Thoracic aorta endothelial cell (primary cell): Measurements from ENCODE around the gene NDUFS7. TPM values are rescaled to one million over a fixed set of nuclear protein-coding genes. Genes with fewer than 3 reads are reported as not detected.

ENCODE experiments used
- total RNA-seq: library from RNA; depleted of rRNA; stranded (reverse); fragments of >200 nt; gene quantifications from 2 replicates; pipeline ENCODE4 v1.2.3, GENCODE V29; 2012

Gene NDUFS7
- total RNA-seq = 48.8 and 60.9 TPM in 2 replicates

GRCh38 chr19:1383312-1384084, at the start of gene NDUFS7:
Gene NDUFS7 (plus strand): TSS chr19:1383907. CDS start chr19:1383927, 20 bp downstream.

GRCh38 chr19:1401138-1401888, 17.6 kb downstream of the NDUFS7 start, which contains the start of gene GAMT:
Gene GAMT (minus strand): TSS chr19:1401542. CDS start chr19:1401476, 66 bp downstream.

GRCh38 chr19:1407528-1408299, 24.0 kb downstream of the NDUFS7 start, which contains the start of gene DAZAP1:
Gene DAZAP1 (plus strand): TSS chr19:1407586. CDS start chr19:1407774, 188 bp downstream.

GRCh38 chr19:1438035-1438932, 54.6 kb downstream of the NDUFS7 start, which contains the start of gene RPS15:
Gene RPS15 (plus strand): TSS chr19:1438396. CDS start chr19:1438426, 30 bp downstream.

Other genes with a start within 250 kb of the NDUFS7 start
- 26.5 and 37.5 TPM in 2 replicates for gene SBNO2, start 209.6 kb upstream of the NDUFS7 start, total RNA-seq
- gene STK11, start 178.1 kb upstream of the NDUFS7 start, total RNA-seq = 68.5 and 75.7 TPM in 2 replicates
- gene CBARP, start 145.9 kb upstream of the NDUFS7 start, total RNA-seq = 3.1 and 3.8 TPM in 2 replicates
- gene ATP5F1D, start 142.2 kb upstream of the NDUFS7 start, total RNA-seq = 21.3 and 23.3 TPM in 2 replicates
- 20.2 and 22.2 TPM in 2 replicates for gene MIDN, start 135.3 kb upstream of the NDUFS7 start, total RNA-seq
- gene CIRBP, start 114.6 kb upstream of the NDUFS7 start, total RNA-seq = 129 and 154 TPM in 2 replicates
- 25.6 and 30.5 TPM in 2 replicates for gene FAM174C, start 108.4 kb upstream of the NDUFS7 start, total RNA-seq
- gene EFNA2, start 98.0 kb upstream of the NDUFS7 start, total RNA-seq = 0.27 TPM in 1 of 2 replicates, not detected in the other
- 15.6 and 15.7 TPM in 2 replicates for gene GAMT, start 17.6 kb downstream of the NDUFS7 start, total RNA-seq
- gene DAZAP1, start 23.7 kb downstream of the NDUFS7 start, total RNA-seq = 66.4 and 95.1 TPM in 2 replicates
- 638 and 737 TPM in 2 replicates for gene RPS15, start 54.5 kb downstream of the NDUFS7 start, total RNA-seq
- gene APC2, start 66.2 kb downstream of the NDUFS7 start, total RNA-seq = 0.07 and 0.13 TPM in 2 replicates
- gene C19orf25, start 95.3 kb downstream of the NDUFS7 start, total RNA-seq = 14.0 and 17.9 TPM in 2 replicates
- gene PCSK4, start 106.4 kb downstream of the NDUFS7 start, total RNA-seq = 1.1 and 1.3 TPM in 2 replicates
- gene REEP6, start 107.3 kb downstream of the NDUFS7 start, total RNA-seq = 0.57 and 1.1 TPM in 2 replicates
- gene ADAMTSL5, start 129.1 kb downstream of the NDUFS7 start, total RNA-seq = 0.22 and 0.53 TPM in 2 replicates
- not detected in 2 replicates for gene PLK5, start 140.2 kb downstream of the NDUFS7 start, total RNA-seq
- gene MEX3D, start 184.4 kb downstream of the NDUFS7 start, total RNA-seq = 57.1 and 62.6 TPM in 2 replicates
- gene MBD3, start 209.0 kb downstream of the NDUFS7 start, total RNA-seq = 78.7 and 86.2 TPM in 2 replicates
- gene UQCR11, start 221.6 kb downstream of the NDUFS7 start, total RNA-seq = 32.0 and 34.7 TPM in 2 replicates